BJ (cell line): ENCODE results near the gene MGAT4A. TPM values are rescaled to one million over a fixed set of nuclear protein-coding genes. Genes with fewer than 3 reads are reported as not detected.

Experiments
- CTCF ChIA-PET: fragments of 350-600 bp; formaldehyde crosslinking; extraction: SDS; loops from one replicate; lab custom pipeline; 2021; ENCODE audit warnings: antibody characterized with exemption, inconsistent platforms; lab: Yijun Ruan, JAX
- POLR2A ChIA-PET: fragments of 300-600 bp; sonication (Branson Sonifier 250); formaldehyde crosslinking; extraction: SDS; loops from one replicate; lab custom pipeline; 2021; ENCODE audit warnings: antibody characterized with exemption; lab: Charles Lee
- DNase-seq: peaks from one replicate; pipeline ENCODE4 v3.0.0-alpha.2; 2011; ENCODE audit warnings: low read depth
- H3K27me3 ChIP-seq: 2 replicates; pipeline ENCODE4 v1.6.0; 2011; ENCODE audit warnings: low read length; ENCODE audit not compliant: control insufficient read depth, insufficient read depth
- H3K36me3 ChIP-seq: 2 replicates; pipeline ENCODE4 v1.5.1; 2011; ENCODE audit warnings: low read length; ENCODE audit not compliant: control insufficient read depth, insufficient read depth
- H3K4me3 ChIP-seq: 2 replicates; pipeline ENCODE4 v1.5.1; 2011; ENCODE audit warnings: low read depth, mild to moderate bottlenecking, control low read depth, low read length
- polyA plus RNA-seq: library from polyadenylated mRNA; depleted of rRNA; stranded (reverse); fragments of >200 nt; gene quantifications from 2 replicates; pipeline ENCODE4 v1.2.3, GENCODE V29; 2011
- TF ChIP-seq, protein P1 (sequence below): IDR thresholded peaks from 2 replicates; pipeline ENCODE4 v1.5.1; 2011; ENCODE audit warnings: low read depth, mild to moderate bottlenecking, control low read depth, inconsistent platforms, low read length, moderate library complexity; ENCODE audit not compliant: insufficient read depth

Gene MGAT4A
- polyA plus RNA-seq, 1 experiment: not detected

DNA sequence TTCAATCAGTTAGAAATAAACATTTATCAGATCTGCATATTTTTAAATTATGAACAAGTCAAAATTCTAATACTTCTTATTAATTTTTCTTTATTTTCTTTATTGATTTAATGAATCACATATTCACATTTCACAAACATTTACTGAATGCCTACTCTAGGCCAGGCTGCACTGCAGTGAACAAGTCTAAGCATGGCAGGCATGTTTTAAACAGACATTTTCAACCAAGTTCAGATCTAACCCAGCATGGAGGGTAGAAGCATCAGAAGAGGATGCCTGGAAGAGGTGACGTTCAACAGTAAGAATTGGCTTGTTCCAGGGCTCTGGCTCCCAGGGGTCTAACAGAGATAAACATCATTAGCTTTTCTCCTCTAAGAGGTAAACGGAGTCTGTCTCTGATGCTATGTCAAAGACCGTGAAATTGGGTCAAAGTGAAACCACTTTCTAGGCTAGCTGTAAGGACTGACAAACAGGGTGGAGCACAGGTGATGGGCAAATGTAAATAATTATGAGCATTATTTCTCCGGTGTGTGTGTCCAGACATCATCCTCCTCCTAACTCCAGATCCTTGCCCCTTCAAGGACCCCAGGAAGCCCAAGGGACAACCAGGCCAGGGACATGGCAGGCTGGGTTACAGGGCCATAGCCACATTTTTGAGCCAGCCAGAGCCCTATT is 72.0 kb downstream of the MGAT4A start:
- POLR2A ChIA-PET: no interaction called here
- CTCF ChIA-PET: interaction anchor here (2.9 kb wide), 1 partner anchor 10 kb away, joined by 12 read pairs; no protein-coding TSS in a partner anchor
- DNase-seq: no peak
- Histone ChIP-seq H3K27me3 (no peaks in the 10 kb centered on the region), H3K36me3 (no peaks in the 10 kb centered on the region), H3K4me3 (no peak overlapping the region)
- TF ChIP-seq, protein P1, sequence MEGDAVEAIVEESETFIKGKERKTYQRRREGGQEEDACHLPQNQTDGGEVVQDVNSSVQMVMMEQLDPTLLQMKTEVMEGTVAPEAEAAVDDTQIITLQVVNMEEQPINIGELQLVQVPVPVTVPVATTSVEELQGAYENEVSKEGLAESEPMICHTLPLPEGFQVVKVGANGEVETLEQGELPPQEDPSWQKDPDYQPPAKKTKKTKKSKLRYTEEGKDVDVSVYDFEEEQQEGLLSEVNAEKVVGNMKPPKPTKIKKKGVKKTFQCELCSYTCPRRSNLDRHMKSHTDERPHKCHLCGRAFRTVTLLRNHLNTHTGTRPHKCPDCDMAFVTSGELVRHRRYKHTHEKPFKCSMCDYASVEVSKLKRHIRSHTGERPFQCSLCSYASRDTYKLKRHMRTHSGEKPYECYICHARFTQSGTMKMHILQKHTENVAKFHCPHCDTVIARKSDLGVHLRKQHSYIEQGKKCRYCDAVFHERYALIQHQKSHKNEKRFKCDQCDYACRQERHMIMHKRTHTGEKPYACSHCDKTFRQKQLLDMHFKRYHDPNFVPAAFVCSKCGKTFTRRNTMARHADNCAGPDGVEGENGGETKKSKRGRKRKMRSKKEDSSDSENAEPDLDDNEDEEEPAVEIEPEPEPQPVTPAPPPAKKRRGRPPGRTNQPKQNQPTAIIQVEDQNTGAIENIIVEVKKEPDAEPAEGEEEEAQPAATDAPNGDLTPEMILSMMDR: no peak

DNA sequence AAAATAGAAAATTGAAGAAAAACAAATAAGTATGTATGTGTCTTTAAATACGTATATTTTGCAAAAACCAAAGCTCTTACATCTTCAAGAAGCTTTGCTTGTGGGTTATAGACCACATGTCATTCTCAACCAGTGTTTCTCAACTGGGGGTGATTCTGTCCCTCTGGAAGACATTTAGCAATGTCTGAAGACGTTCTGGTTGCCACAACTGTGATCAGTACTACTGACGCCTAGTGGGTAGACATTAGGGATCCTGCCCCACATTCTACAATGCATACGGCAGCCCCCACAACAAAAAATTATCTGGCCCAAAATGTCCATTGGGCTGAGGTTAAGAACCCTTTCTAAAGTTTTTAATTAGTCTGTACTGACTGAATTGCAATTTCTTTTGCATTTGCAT is 74.1 kb downstream of the MGAT4A start:
- Histone ChIP-seq H3K4me3 (no peak overlapping the region), H3K27me3 (0 out of 2 replicates have a peak, but pooled peaks cover 2% of the 10 kb centered on the region), H3K36me3 (no peaks in the 10 kb centered on the region)
- CTCF ChIA-PET: interaction anchor here (0.9 to 1.0 kb wide), 2 partner anchors 10 to 307 kb away, joined by 3 read pairs; no protein-coding TSS in a partner anchor
- POLR2A ChIA-PET: no interaction called here
- TF ChIP-seq, protein P1: no peak
- DNase-seq: no peak

DNA sequence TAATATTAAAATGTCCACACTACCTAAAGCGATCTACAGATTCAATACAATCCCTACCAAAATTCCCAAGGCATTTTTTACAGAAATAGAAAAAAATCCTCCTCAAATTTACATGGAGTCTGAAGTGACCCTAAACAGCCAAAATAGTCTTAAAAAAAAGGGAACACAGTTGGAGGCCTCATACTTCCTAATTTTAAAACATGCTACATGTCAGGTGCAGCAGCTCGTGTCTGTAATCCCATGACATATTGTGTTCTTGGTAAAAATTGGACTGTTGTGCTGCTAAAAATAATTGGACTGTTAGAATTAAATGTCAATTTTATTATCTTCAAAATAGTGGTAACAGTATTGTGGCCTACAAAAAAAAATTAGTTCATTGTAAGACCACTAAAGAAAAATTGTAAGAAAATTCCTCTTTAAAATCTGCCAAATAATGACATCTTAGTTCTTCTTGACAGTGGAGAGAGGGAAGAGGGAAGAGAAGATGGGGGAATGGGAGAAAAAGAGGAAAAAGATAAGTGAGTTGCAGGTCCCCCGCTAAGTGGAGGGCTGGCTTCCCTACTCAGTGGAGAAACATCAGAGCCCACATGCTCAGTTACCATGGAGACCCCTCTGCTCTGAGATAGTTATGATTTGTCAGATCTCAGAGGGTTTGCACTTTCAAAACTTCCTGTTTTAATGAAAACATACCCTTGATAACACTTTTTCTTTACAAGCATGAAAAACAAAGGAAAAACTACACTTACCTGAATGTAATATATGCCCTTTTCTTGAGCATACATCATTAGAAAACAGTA is 76.0 kb downstream of the MGAT4A start:
- TF ChIP-seq, protein P1: no peak
- POLR2A ChIA-PET: no interaction called here
- H3K36me3 ChIP-seq: no peaks in the 10 kb centered on the region
- H3K4me3 ChIP-seq: no peak overlapping the region
- H3K27me3 ChIP-seq: 0 out of 2 replicates have a peak, but pooled peaks cover 2% of the 10 kb centered on the region
- DNase-seq: no peak
- CTCF ChIA-PET: interaction anchor here (0.5 kb wide), 1 partner anchor 242 kb away, joined by 3 read pairs; no protein-coding TSS in a partner anchor

DNA sequence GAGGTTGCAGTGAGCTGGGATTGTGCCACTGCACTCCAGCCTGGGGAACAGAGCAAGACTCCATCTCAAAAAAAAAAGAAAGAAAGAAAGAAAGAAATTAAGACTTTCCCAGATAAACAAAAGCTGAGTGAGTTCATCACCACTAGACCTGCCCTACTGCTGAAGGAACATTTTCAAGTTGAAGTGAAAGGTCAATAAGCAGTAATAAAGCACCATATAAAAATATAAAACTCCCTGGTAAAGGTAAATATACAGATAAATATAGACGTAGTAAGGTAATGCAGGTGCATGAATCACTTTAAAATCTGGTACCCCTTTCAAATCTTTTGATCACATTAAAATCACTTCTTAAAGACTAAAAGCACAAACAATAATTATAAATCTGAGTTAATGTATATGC is 79.9 kb downstream of the MGAT4A start:
- Histone ChIP-seq H3K36me3 (no peaks in the 10 kb centered on the region), H3K27me3 (0 out of 2 replicates have a peak, but pooled peaks cover 2% of the 10 kb centered on the region), H3K4me3 (no peak overlapping the region)
- CTCF ChIA-PET: interaction anchor here (1.0 kb wide), 1 partner anchor 415 kb away, joined by 6 read pairs; no protein-coding TSS in a partner anchor
- DNase-seq: no peak
- POLR2A ChIA-PET: no interaction called here
- TF ChIP-seq, protein P1: no peak

DNA sequence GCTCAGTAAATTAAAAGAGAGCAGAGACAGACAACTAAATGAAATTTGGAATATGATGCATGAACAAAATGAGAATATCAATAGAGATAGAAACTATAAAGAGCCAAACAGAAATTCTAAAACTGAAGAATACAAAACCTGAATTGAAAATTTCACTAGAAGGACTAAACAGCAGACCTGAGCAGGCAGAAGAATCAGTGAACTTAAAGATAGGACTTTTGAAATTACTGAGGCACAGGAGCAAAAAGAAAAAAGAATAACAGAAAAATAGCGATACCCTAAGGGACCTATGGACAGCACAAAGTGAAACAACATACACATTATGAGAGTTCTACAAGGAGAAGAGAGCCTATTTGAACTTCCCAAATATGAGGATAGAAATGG is 80.9 kb downstream of the MGAT4A start:
- no peak overlapping the region for H3K4me3 ChIP-seq
- TF ChIP-seq, protein P1: no peak
- no peaks in the 10 kb centered on the region for H3K36me3 ChIP-seq
- ChIA-PET POLR2A (no interaction called here), CTCF (interaction anchor here (0.6 to 1.9 kb wide), 32 partner anchors 8 to 1609 kb away, joined by 3 to 47 read pairs (median 4); no protein-coding TSS in a partner anchor)
- H3K27me3 ChIP-seq: 0 out of 2 replicates have a peak, but pooled peaks cover 2% of the 10 kb centered on the region
- DNase-seq: no peak
